ENCODE measurements around the gene FOXL2.

DNA sequence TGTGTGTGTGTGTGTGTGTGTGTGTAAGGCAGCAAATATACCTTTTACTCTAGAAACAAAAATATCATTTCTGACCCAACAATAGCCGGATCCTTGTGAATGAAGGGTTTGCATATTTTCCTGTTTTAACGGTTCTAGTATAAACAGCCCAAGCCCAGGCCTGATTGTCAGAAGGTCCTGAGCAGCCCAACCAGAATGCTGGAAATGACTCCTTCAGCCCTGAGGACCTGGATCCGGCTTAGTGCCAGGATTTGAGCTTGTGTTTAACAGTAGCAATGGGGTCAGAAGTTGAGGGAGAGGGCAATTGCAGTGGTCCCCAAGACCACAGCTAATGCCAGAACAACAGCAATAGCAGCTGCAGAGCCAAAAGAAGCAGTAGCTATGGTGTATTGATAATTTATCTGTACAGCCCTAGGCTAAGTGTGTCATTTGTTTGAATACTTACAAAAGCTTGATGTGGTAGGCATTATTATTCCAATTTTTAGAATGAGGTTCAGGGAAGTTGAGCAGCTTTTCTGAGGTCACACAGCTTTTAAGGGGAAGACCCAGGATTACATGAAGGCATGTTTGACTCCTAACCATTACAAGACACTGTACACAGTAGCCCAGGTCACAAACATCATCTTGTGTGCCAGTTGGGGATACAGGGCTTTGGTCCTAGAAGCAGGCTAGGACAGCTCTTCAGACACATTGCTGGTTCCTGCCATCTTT lies 12.8 kb downstream of the FOXL2 start:
- TF ChIP-seq POLR2A (IDR thresholded peaks at IDR 0.05): no peak
- TF ChIP-seq, protein P1, sequence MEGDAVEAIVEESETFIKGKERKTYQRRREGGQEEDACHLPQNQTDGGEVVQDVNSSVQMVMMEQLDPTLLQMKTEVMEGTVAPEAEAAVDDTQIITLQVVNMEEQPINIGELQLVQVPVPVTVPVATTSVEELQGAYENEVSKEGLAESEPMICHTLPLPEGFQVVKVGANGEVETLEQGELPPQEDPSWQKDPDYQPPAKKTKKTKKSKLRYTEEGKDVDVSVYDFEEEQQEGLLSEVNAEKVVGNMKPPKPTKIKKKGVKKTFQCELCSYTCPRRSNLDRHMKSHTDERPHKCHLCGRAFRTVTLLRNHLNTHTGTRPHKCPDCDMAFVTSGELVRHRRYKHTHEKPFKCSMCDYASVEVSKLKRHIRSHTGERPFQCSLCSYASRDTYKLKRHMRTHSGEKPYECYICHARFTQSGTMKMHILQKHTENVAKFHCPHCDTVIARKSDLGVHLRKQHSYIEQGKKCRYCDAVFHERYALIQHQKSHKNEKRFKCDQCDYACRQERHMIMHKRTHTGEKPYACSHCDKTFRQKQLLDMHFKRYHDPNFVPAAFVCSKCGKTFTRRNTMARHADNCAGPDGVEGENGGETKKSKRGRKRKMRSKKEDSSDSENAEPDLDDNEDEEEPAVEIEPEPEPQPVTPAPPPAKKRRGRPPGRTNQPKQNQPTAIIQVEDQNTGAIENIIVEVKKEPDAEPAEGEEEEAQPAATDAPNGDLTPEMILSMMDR (IDR thresholded peaks at IDR 0.05): no peak
